ENCODE results near the gene PTGDR. TPM values are rescaled to one million over a fixed set of nuclear protein-coding genes. Genes with fewer than 3 reads are reported as not detected.

The PTGDR gene
- total RNA-seq, 1 donor from 2014 or later: not detected

DNA sequence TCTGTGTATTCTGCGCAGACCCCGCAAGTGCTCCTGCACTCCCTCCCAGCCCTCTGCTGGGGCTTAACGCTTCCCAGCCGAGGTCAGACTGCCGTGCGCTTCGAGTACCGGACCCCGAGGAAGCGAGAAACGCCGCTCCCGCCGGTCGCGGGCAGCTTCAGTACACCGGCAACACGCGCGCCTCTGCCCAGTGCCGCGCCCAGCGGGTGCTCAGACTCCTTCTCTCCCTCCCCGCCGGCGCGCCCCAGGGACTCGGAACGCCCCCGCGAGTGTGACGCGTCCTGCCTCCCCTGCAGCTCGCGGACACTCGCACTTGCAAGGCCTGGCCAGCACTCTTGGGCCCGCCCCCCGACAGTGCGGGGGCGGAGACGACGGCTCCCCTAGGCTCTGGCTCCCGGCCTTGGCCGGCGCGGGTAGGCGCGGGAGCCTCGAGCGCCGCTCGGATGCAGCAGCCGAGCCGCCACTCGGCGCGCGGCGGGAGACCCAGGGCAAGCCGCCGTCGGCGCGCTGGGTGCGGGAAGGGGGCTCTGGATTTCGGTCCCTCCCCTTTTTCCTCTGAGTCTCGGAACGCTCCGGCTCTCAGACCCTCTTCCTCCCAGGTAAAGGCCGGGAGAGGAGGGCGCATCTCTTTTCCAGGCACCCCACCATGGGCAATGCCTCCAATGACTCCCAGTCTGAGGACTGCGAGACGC is 46.6 kb downstream of the PTGDR start, which contains the start of gene PTGER2:
PTGER2 (plus strand) TSS at position 410 of the 692 bp plus-strand sequence; CDS start at position 647, 237 bp downstream.
- peak; percentile 61 for DNase-seq

DNA sequence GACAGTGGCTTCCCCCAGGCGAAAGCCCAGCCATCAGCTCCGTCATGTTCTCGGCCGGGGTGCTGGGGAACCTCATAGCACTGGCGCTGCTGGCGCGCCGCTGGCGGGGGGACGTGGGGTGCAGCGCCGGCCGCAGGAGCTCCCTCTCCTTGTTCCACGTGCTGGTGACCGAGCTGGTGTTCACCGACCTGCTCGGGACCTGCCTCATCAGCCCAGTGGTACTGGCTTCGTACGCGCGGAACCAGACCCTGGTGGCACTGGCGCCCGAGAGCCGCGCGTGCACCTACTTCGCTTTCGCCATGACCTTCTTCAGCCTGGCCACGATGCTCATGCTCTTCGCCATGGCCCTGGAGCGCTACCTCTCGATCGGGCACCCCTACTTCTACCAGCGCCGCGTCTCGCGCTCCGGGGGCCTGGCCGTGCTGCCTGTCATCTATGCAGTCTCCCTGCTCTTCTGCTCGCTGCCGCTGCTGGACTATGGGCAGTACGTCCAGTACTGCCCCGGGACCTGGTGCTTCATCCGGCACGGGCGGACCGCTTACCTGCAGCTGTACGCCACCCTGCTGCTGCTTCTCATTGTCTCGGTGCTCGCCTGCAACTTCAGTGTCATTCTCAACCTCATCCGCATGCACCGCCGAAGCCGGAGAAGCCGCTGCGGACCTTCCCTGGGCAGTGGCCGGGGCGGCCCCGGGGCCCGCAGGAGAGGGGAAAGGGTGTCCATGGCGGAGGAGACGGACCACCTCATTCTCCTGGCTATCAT is 47.3 kb downstream of the PTGDR start:
- peak; percentile 28 for DNase-seq

DNA sequence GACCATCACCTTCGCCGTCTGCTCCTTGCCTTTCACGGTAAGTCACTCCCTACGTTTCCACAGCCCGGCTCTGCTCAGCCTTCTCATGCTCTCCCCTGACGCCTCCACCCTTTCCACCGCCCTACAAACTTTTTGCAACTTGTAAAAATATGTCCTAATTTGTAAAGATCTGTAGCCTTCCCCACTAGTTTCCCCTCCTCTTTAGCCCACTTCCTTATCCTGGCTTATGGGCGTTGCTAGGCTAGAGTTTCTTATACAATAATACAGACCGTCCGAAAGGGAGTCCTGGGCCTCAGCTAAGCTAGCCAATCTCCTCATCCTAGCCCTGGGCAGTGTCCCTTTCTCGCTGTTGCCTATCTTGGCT is 47.8 kb downstream of the PTGDR start:
- DNase-seq: no peak

DNA sequence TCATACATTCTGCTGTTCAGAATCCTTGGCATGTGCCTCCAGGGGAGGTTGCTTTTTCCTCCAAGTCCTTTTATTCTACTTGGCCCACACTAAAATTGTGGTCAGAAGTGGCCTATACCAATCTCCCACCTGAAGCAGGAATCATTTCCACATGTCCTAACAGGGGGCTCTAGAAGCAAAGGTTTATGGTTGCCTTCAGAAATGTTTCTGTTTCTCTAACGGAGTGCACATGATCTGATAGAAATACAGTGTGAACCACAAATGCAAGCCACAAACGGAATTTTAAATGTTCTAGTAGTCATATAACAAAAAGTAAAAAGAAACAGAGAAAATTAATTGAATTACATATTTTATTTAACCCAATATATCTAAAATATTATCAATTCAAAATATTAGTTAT is 50.6 kb downstream of the PTGDR start:
- DNase-seq: no peak

DNA sequence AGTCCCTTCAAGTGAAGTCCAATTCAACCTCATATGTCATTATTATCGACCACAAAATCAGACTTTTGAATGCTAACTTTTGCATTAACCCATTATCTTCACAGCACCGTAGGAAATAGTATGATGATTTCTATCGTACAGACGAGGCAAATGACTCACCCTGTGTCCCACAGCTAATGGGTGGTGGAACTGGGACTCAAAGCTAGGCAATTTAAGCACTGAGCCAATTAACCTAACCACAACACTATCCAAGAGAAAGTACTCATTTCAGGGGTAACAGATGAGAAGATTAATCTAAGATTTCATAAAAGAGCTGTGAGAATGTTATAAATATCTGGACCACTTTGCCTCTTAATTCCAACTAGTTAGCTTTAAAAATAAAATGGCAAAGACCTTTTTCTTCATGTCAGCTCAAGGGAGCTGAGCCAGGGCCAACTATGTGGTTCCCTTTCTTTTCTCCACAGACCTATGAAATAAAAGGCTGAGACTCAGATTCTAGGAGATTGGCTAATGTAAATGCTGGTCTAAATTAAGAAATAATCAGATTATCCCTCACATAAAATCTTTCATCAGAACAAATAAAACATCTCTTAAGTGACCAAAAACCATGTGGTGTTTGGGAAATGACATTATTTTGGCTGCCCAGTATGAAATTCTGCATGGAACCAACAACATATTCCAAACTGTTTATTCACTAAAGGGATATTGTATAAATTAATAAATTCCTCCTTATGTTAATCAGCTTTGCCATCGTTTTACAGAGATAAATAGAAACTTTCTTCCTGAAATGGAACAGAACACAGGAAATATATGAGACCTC is 51.5 kb downstream of the PTGDR start:
- no peak for DNase-seq

DNA sequence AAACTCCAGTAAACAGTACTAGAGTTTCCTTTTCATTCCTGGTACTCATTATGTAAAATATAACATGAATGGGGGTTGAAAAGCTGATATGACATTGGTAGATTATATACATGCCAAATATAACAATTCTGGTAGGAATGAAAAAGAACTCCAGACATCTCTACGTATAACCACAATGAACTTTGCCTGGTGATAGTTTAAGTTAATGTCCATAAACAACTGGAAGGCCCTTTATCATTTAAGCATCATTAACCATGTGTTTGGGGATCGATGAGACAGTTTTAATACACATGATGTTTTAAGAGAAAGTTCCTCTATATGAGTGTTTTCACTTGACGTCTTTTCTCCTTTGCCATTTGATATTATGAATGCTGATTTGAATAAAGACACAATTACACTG is 52.4 kb downstream of the PTGDR start:
- no peak for DNase-seq

DNA sequence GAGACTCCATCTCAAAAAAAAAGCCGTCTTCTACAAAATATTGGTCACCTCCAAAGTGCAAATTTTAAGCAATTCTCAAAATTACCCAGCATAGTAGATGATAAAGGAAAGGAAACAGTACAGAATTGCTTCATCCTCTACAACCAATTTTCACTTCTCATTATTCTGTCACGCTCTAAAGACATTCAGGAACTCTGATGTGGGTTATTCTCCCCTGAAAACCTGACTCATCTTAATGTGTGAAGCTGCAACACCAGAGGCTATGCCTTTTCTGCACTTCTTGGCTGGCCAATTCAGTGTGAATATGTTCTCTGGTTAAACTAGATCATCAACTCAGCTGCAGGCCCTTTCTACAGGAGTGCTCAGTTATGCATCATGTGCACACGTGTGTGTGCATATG is 57.6 kb downstream of the PTGDR start:
- no peak for DNase-seq

DNA sequence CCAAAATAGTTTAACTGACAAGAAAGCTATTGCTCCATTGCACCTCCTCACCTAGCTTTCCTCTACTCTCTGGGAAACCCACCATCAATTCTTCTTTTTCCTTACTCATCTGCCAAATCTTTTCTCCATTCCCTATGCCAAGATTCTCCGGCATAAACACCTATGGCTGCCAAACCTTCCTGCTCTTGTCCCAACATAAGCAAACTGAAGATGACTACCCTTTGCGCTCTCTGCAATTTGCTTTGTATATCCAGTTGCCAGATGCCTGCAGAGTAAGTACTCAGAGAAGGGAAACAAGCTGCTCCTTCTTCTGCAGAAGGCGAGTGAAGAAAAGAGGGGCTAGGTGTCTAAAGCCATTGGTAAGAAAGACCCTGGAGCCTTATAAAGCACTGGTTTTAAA is 58.1 kb downstream of the PTGDR start:
- no peak for DNase-seq

Other genes with a start within 250 kb of the PTGDR start
- gene NID2, start 198.6 kb upstream of the PTGDR start, total RNA-seq: 19.6 and 39.2 TPM in 2 replicates
- 0.14 and 0.34 TPM in 2 replicates for gene PTGER2, start 46.6 kb downstream of the PTGDR start, total RNA-seq